Retina (tissue), 1 donor: ENCODE results near the gene NHEJ1.
"Not testable (repeated sequence)": the region's sequence is repeated elsewhere in the genome, so short reads cannot be mapped to it uniquely, and the experiment has no call there.

Source experiments
- DNase-seq: peaks from one replicate; pipeline ENCODE4 v3.0.0-alpha.2; 2016

The NHEJ1 gene

DNA sequence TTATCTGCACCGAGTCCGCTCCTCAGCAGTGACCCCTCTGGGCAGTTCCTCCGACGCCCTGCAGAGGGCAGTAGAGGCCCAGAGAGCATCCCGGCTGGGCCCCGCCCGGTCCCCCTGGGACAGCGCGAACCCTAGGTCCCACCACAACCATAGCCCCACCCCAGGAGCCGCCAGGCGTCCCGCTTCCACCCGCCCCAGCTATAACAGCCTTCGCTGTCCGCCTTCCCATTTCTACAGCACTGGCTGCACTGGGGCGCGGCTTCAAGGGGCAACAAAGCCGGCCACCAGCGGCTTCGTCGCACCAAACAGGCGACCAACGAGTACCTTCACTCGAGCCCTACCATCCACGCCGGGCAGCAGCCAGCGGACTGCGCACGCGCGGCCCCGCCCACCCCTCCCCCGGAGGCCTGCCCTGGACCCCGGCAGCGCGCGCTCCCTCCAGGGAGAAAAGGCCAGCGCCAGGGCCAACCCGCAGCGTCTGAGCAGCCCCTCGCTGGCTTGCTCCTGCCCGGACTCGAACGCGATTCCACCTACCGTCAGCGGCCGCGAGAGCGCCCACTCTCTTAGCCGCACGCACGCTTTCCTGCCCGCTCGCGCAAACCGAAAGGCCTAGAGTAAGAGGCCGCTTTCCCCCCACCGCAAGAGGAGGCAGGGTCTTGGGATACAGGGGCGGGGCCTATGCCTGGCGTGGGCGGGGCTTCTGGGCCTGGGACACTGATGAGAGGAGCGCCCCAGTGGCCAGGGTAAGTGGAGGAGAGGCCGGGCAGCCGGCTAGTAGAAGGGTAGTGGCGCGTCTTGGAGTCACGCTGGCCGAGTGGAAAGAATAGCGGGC lies at the start of gene NHEJ1:
Gene NHEJ1, minus strand, starts transcription at position 630 of the 832 bp plus-strand sequence. CDS start 2,453 bp downstream, outside the sequence.
- peak; percentile 99 for DNase-seq

DNA sequence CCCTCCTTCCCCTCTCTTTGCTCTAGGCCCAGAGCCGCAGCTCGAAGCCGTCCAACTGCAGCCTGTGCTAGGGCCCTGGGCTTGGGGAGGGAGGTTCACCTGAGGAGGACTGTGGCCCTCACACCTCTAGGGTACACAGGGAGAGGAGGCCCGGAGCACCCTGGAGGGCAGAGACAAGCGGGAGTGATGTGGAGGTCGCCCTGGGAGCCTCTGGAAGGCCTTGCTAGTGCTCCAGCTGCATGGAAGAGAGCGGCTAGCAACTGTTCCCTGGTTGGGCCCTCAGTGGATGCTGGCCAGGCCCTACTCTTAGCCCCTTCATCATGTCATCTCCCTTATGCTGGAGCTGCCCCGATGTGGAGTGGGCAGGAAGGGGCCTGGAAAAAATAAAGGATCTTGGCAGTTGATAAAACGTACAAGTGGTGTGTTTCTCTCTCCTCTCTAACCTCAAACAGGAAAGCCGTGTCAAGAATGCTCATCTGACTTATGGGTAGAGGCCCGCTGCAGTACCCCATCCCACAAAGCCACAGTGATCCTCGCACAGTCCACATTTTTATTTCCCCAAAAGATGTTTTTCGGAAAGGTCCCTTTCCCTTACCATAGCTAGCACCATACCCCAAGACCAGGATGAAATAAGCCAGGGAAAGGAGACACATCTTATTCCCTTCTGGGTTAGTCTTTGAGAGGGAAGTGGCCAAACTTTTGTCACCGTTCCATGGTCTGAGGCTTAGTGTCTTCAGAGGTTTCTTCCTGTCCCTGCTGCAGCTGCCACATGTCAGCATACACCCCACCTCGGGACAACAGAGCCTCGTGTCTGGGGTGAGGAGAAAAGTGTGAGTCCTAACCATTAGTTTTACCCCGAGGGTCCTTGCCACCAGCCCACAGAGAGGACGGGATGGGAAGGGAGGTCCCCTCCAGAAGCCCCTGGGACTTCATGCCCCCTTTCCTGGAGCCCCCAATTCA lies 48.9 kb upstream of the NHEJ1 start:
- DNase-seq: no peak

DNA sequence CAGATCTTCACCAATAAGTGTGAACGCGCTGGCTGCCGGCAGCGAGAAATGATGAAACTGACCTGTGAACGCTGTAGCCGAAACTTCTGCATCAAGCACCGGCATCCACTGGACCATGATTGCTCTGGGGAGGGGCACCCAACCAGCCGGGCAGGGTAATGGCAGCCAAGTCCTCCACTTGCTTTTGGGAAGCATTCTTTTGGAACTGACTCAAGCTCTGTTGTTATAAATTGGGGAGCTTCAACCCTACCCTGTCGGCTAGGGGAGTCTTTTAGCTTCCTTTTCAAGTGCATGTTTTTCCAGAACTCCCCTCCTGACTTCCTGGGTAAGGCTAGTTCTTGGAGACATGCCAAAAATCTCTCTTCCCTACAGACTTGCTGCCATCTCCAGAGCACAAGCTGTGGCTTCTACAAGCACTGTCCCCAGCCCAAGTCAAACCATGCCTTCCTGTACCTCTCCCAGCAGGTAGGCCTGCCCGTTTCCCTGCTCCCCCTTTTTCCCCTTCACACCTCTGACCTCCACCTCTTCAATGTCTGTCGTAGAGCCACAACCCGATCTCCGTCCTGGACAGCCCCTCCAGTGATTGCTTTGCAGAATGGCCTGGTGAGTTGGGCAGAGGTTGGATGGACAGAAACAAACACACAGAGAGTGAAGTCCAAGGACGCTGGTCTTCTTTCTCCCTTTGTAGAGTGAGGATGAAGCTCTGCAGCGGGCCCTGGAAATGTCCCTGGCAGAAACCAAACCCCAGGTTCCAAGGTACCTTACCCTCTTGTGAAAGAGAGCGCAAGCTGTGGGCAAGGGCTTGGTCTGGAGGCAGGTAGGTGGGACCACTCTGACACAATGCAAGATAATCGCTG lies 47.5 kb upstream of the NHEJ1 start:
- DNase-seq: no peak

GRCh38 chr2:219207134-219207883 lies 46.7 kb upstream of the NHEJ1 start:
- DNase-seq: no peak

DNA sequence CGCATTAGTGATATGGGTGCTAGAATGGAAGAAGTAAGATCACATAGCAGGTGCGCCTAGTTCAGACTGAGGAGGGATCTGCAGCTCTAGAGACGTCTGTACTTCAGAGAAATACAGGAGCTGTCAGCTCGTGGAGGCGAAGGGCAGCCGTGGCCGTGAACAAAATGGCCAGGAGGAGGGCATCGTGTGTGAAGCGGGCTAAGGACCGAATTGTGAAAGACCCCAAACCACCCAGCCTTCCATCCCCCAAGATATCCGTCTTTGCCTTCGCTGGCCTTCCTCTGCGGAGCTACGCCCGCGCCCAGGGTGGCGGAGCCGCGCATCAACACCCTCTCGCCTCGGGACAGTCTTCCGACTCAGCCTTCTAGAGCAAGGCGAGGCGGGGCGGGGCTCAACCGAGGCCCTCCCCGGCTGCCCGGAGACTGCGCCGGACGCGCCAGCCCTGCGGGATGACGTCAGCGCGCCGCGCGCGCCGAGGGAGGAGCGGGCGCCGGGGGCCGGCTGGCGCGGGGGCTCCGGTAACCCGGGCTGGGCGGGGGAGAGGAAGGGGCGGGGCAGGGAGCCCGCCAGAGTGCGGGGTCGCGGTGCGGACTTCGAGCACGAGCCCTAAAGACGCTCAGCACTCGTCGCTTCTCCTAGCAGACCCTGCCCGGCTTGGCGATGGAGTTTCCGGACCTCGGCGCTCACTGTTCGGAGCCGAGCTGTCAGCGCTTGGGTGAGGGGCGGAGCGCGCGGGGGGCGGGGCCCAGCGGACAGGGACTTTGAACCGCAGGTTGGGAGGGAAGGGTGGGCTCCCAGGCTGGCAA lies 45.9 kb upstream of the NHEJ1 start, which contains the start of gene ZFAND2B:
Gene ZFAND2B, plus strand, starts transcription at position 455 of the 806 bp plus-strand sequence. Its CDS starts 206 bp downstream, at position 661.
- peak; percentile 95 for DNase-seq

GRCh38 chr2:219205981-219206327 lies 45.3 kb upstream of the NHEJ1 start:
- DNase-seq: no peak

- no peak for DNase-seq
Measured at GRCh38 chr2:219205165-219205538, 44.5 kb upstream of the NHEJ1 start.

GRCh38 chr2:219204425-219205164 lies 44.0 kb upstream of the NHEJ1 start:
- DNase-seq: no peak

GRCh38 chr2:219201331-219201730 lies 40.7 kb upstream of the NHEJ1 start:
- not testable (repeated sequence) for DNase-seq

DNA sequence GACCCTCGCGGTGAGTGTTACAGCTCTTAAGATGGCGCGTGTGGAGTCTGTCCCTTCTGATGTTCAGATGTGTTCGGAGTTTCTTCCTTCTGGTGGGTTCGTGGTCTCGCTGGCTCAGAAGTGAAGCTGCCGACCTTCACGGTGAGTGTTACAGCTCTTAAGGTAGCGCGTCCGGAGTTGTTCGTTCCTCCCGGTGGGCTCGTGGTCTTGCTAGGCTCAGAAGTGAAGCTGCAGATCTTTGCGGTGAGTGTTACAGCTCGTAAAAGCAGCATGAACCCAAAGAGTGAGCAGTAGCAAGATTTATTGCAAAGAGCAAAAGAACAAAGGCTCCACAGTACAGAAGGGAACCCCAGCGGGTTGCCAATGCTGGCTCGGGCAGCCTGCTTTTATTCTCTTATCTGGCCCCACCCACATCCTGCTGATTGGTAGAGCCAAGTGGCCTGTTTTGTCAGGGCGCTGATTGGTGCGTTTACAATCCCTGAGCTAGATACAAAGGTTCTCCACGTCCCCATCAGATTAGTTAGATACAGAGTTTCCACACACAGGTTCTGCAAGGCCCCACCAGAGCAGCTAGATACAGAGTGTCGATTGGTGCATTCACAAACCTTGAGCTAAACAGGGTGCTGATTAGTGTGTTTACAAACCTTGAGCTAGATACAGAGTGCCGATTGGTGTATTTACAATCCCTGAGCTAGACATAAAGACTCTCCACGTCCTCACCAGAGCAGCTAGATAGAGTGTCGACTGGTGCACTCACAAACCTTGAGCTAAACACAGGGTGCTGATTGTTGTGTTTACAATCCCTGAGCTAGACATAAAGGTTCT lies 40.1 kb upstream of the NHEJ1 start:
- not testable (repeated sequence) for DNase-seq

GRCh38 chr2:219199470-219200211 lies 39.0 kb upstream of the NHEJ1 start:
- no peak for DNase-seq

- DNase-seq: no peak
Measured at GRCh38 chr2:219198974-219199373, 38.4 kb upstream of the NHEJ1 start.

DNA sequence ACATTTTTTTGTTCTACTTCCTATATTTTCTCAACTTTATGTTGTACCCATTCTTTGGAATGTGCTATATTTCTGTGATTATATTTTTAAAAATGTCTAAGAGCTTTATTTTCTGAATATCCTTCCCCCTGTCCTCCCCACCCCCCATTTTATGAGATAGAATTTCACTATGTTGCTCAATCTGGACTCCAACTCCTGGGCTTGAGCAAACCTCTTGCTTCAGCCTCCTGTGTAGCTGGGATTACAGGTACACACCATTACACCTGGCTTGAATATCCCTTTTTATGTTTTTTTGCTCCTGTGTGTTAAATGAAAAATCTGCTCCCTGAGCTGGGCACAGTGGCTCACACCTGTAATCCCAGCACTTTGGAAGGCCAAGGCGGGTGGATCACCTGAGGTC lies 36.8 kb upstream of the NHEJ1 start:
- no peak for DNase-seq

DNA sequence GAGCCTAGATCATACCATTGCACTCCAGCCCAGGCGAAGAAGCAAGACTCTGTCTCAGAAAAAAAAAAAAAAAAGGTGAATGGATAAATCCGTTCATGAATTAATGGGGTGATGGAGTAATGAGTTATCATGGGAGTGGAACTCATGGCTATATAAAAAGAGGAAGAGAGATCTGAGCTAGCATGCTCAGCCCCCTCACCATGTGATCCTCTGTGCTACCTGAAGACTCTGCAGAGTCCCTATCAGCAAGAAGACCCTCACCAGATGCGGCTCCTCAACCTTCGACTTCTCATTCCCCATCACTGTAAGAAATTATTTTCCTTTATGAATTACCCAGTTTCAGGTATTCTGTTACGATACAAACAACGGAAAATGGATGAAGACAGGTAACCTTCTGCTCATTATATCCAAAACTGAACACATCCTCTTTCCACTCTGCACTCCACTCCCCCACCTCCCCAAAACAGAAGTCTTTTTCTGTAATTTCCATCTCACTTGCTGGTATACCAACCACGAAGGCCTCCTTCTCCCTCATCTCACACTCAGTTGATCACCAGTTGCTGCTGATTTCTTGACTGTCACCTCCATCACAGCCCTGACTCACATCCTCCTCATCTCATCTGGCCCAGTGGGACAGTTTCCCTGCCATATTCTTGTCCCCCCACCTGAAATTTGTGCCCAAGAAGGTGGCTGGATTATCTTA lies 26.3 kb upstream of the NHEJ1 start:
- DNase-seq: no peak

DNA sequence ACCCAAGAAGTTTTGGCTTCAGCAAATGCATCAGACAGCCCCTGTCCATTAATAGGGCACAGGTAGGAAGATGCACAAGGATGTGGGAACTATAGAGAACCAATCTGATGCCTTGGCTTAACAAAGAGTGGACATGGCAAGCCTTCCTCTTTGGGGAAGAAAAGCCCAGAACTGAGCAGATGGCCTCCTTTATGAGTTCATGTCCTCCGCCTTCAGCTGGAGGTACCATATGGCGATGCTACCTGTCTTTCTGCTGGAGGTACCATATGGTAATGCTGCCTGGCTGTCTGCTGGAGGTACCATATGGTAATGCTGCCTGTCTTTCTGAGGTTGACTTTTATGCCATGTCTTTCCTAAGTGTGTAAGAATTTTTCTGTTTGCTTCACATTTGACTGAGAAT lies 23.5 kb upstream of the NHEJ1 start:
- no peak for DNase-seq

DNA sequence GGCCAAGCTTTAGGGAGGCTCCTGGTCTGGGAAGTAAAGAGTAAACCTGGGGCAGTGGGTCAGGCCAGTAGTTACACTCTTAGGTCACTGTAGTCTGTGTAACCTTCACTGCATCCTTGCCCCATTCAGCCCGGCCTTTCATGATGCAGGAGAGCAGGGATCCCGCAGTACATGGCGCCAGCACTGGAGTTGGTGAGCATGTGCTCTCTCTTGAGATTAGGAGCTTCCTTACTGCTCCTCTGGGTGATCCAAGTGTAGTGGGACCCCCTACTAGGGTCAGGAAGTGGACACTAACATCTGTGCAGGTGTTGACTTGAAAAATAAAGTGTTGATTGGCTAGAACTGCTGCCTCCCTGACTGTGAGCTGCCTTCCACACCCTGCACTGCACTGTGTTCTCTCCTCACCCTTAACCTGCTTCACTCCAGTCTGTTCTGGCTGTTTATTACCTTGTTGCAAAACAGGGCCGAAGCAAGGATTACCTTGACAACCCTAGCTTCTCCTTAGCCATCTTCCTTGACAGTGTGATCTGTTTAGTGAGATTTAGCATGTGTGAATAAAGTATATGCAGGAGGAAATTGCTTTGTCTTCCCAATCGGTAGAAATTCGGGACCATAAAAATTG lies 22.6 kb upstream of the NHEJ1 start:
- no peak for DNase-seq
